ENCODE data around the gene STAT4.

DNA sequence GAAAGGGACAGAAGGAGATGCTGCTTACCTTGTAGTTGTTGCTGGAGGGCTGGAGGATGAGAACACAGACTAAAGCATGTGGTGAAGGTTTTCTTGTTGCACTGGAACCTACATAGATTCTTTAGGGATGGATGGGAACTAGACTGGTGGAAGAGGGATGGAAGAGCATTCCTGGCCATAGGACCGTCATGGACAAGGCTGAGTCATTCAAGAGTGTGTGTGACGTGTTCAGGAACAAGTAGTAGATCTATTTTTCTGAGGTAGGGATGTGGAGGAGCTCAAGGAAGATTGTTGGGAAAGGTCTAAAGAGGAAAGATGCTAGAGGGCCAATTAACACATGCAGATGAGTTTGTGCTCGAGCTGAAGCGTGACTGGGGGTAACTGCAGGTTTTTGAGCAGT lies 6.6 kb downstream of the STAT4 start:
- TF ChIP-seq, protein P1, sequence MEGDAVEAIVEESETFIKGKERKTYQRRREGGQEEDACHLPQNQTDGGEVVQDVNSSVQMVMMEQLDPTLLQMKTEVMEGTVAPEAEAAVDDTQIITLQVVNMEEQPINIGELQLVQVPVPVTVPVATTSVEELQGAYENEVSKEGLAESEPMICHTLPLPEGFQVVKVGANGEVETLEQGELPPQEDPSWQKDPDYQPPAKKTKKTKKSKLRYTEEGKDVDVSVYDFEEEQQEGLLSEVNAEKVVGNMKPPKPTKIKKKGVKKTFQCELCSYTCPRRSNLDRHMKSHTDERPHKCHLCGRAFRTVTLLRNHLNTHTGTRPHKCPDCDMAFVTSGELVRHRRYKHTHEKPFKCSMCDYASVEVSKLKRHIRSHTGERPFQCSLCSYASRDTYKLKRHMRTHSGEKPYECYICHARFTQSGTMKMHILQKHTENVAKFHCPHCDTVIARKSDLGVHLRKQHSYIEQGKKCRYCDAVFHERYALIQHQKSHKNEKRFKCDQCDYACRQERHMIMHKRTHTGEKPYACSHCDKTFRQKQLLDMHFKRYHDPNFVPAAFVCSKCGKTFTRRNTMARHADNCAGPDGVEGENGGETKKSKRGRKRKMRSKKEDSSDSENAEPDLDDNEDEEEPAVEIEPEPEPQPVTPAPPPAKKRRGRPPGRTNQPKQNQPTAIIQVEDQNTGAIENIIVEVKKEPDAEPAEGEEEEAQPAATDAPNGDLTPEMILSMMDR (IDR thresholded peaks at IDR 0.05) = no peak
- TF ChIP-seq POLR2A (IDR thresholded peaks at IDR 0.05) = no peak
- TF ChIP-seq POLR2AphosphoS5 (IDR thresholded peaks at IDR 0.05) = no peak

Measured in transverse colon (tissue), 4 donors.